ENCODE data around the gene LEKR1.

DNA sequence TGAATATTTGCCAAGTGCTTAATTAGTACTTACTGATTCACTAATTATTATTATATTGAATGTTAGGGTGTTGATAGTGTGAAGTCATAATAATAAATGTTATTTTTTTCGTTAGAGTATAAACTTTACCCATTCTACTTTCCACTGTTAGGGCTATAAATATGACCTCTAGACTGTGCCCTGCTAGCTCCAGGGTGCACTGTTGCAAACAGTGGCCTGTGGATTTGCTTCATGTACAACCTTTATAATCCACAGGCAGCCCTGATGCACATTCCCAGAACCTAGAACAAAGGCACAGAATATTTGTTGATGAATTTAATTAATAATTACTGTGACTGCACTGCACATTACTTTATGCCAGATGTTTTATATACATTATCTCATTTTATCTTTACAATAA, 28.8 kb upstream of the LEKR1 start:
- TF ChIP-seq, protein P1, sequence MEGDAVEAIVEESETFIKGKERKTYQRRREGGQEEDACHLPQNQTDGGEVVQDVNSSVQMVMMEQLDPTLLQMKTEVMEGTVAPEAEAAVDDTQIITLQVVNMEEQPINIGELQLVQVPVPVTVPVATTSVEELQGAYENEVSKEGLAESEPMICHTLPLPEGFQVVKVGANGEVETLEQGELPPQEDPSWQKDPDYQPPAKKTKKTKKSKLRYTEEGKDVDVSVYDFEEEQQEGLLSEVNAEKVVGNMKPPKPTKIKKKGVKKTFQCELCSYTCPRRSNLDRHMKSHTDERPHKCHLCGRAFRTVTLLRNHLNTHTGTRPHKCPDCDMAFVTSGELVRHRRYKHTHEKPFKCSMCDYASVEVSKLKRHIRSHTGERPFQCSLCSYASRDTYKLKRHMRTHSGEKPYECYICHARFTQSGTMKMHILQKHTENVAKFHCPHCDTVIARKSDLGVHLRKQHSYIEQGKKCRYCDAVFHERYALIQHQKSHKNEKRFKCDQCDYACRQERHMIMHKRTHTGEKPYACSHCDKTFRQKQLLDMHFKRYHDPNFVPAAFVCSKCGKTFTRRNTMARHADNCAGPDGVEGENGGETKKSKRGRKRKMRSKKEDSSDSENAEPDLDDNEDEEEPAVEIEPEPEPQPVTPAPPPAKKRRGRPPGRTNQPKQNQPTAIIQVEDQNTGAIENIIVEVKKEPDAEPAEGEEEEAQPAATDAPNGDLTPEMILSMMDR (IDR thresholded peaks at IDR 0.05) = no peak
- no peak for TF ChIP-seq POLR2A (IDR thresholded peaks at IDR 0.05)

Measured in tibial nerve (tissue), 3 donors.